NCI-H146 treated with DMSO at 0.1 percent for 48 hours (cell line): ENCODE results near the gene SEMA4F.

Experiments
- DNase-seq: peaks from one replicate; lab custom pipeline; 2025; ENCODE audit not compliant: unreplicated experiment; lab: John Stamatoyannopoulos, UW

The SEMA4F gene

GRCh38 chr2:74706741-74707140 is 52.7 kb downstream of the SEMA4F start:
- DNase-seq, result no peak

GRCh38 chr2:74707837-74708236 is 53.8 kb downstream of the SEMA4F start:
- no peak for DNase-seq

- no peak for DNase-seq
Observed at GRCh38 chr2:74708296-74708695, 54.2 kb downstream of the SEMA4F start.

- no peak for DNase-seq
Observed at GRCh38 chr2:74708883-74709282, 54.8 kb downstream of the SEMA4F start.

- DNase-seq, result no peak
Observed at GRCh38 chr2:74712223-74713053, 58.4 kb downstream of the SEMA4F start.

- DNase-seq, result peak; percentile 54
Observed at GRCh38 chr2:74714691-74715080, 60.6 kb downstream of the SEMA4F start.

GRCh38 chr2:74715081-74715791 is 61.2 kb downstream of the SEMA4F start:
- peak; percentile 77 for DNase-seq

GRCh38 chr2:74715880-74716279 is 61.8 kb downstream of the SEMA4F start:
- DNase-seq, result peak; percentile 40

- DNase-seq, result peak; percentile 17
Observed at GRCh38 chr2:74719066-74719465, 65.0 kb downstream of the SEMA4F start.

- DNase-seq, result no peak
Observed at GRCh38 chr2:74721316-74721715, 67.3 kb downstream of the SEMA4F start.

GRCh38 chr2:74724496-74724895 is 70.4 kb downstream of the SEMA4F start:
- no peak for DNase-seq

GRCh38 chr2:74725287-74725686 is 71.2 kb downstream of the SEMA4F start:
- no peak for DNase-seq

GRCh38 chr2:74728842-74729241 is 74.8 kb downstream of the SEMA4F start:
- DNase-seq, result no peak

GRCh38 chr2:74730530-74730929 is 76.5 kb downstream of the SEMA4F start:
- no peak for DNase-seq
